IMR-90 (cell line): ENCODE results near the gene COL24A1. TPM values are rescaled to one million over a fixed set of nuclear protein-coding genes. Genes with fewer than 3 reads are reported as not detected.

Experiments
- ATAC-seq: fragments of 200-7000 bp; cut with Tn5 transposase; 2 replicates; pipeline ENCODE4 v1.9.1; 2020; ENCODE audit warnings: low read depth, mild to moderate bottlenecking, moderate library complexity
- BruUV-seq: library from RNA; stranded (reverse); fragments of 400-500 nt; replicated peaks from 2 replicates; lab custom pipeline; 2021; lab: Mats Ljungman, UMichigan
- CTCF ChIA-PET: fragments of 300-600 bp; formaldehyde crosslinking; extraction: SDS; loops from one replicate; lab custom pipeline; 2021; ENCODE audit warnings: antibody characterized with exemption; lab: Yijun Ruan, JAX
- POLR2A ChIA-PET: fragments of 300-600 bp; sonication (Branson Sonifier 250); formaldehyde crosslinking; loops from one replicate; lab custom pipeline; 2022; ENCODE audit warnings: antibody characterized with exemption; ENCODE audit not compliant: unreplicated experiment; lab: Charles Lee
- DNase-seq: peaks from one replicate; pipeline ENCODE4 v3.0.0; 2013
- H2AFZ ChIP-seq: replicated peaks from 2 replicates; pipeline ENCODE3; 2013; ENCODE audit warnings: low read length, mild to moderate bottlenecking; ENCODE audit not compliant: poor library complexity
- H2AK5ac ChIP-seq: 2 replicates; pipeline ENCODE4 v1.6.1; 2013; ENCODE audit warnings: low read depth, low read length, inconsistent platforms
- H2AK9ac ChIP-seq: replicated peaks from 2 replicates; pipeline ENCODE3; 2013; ENCODE audit warnings: mild to moderate bottlenecking, low read depth, low read length, moderate library complexity; ENCODE audit not compliant: poor library complexity
- H2BK120ac ChIP-seq: 2 replicates; pipeline ENCODE4 v1.6.1; 2013; ENCODE audit warnings: low read depth, low read length, inconsistent platforms
- H2BK15ac ChIP-seq: 3 replicates; pipeline ENCODE4 v1.6.1; 2013; ENCODE audit warnings: low read depth, low read length, inconsistent platforms
- H2BK20ac ChIP-seq: 2 replicates; pipeline ENCODE4 v1.6.1; 2013; ENCODE audit warnings: low read depth, mild to moderate bottlenecking, inconsistent platforms, low read length, moderate library complexity
- H2BK5ac ChIP-seq: 2 replicates; pipeline ENCODE4 v1.6.1; 2013; ENCODE audit warnings: mild to moderate bottlenecking, low read depth, low read length, inconsistent platforms; ENCODE audit not compliant: poor library complexity, severe bottlenecking
- H3K14ac ChIP-seq: replicated peaks from 2 replicates; pipeline ENCODE4 v1.6.1; 2013; ENCODE audit warnings: low read depth, low read length, inconsistent platforms
- H3K18ac ChIP-seq: 2 replicates; pipeline ENCODE4 v1.6.1; 2013; ENCODE audit warnings: low read depth, low read length, control low read depth
- H3K23ac ChIP-seq: 2 replicates; pipeline ENCODE4 v1.6.1; 2013; ENCODE audit warnings: low read depth, low read length, inconsistent platforms
- H3K27ac ChIP-seq: 2 replicates; pipeline ENCODE4 v1.5.1; 2013; ENCODE audit warnings: mild to moderate bottlenecking, control low read depth, low read length; ENCODE audit not compliant: insufficient read depth
- H3K27me3 ChIP-seq: 2 replicates; pipeline ENCODE4 v1.6.1; 2013; ENCODE audit warnings: low read length; ENCODE audit not compliant: control insufficient read depth, insufficient read depth
- H3K36me3 ChIP-seq: 2 replicates; pipeline ENCODE4 v1.6.1; 2013; ENCODE audit warnings: low read length, mixed read lengths; ENCODE audit not compliant: control insufficient read depth, insufficient read depth
- H3K4ac ChIP-seq: 2 replicates; pipeline ENCODE4 v1.6.1; 2013; ENCODE audit warnings: low read depth, low read length, inconsistent platforms
- H3K4me1 ChIP-seq: 2 replicates; pipeline ENCODE4 v1.6.1; 2013; ENCODE audit warnings: low read length, mixed read lengths; ENCODE audit not compliant: control insufficient read depth, insufficient read depth
- H3K4me2 ChIP-seq: 2 replicates; pipeline ENCODE4 v1.6.1; 2013; ENCODE audit warnings: low read depth, mild to moderate bottlenecking, control low read depth, low read length, moderate library complexity
- H3K4me3 ChIP-seq: 2 replicates; pipeline ENCODE4 v1.5.1; 2013; ENCODE audit warnings: low read depth, mild to moderate bottlenecking, control low read depth, low read length, moderate library complexity; ENCODE audit not compliant: insufficient read depth
- H3K56ac ChIP-seq: 2 replicates; pipeline ENCODE4 v1.6.1; 2013; ENCODE audit warnings: low read length, inconsistent platforms; ENCODE audit not compliant: insufficient read depth; ENCODE audit errors: extremely low read depth
- H3K79me1 ChIP-seq, 2 experiments: 2 replicates each; pipeline ENCODE4 v1.6.1; 2013; ENCODE audit warnings: low read length in 2 of 2, inconsistent platforms in 1 of 2, low read depth in 1 of 2
- H3K9ac ChIP-seq: 2 replicates; pipeline ENCODE4 v1.6.1; 2013; ENCODE audit warnings: low read depth, low read length, control low read depth
- H3K9me1 ChIP-seq: 2 replicates; pipeline ENCODE4 v1.6.1; 2013; ENCODE audit warnings: low read length, inconsistent platforms; ENCODE audit not compliant: insufficient read depth
- H3K9me3 ChIP-seq: 2 replicates; pipeline ENCODE4 v1.6.1; 2013; ENCODE audit warnings: low read length; ENCODE audit not compliant: control insufficient read depth, insufficient read depth
- H4K20me1 ChIP-seq: 2 replicates; pipeline ENCODE4 v1.6.1; 2013; ENCODE audit warnings: low read length, inconsistent platforms; ENCODE audit not compliant: insufficient read depth
- H4K5ac ChIP-seq: 2 replicates; pipeline ENCODE4 v1.6.1; 2013; ENCODE audit warnings: mild to moderate bottlenecking, low read depth, low read length, control low read depth
- H4K8ac ChIP-seq, 2 experiments: 2 replicates each; pipeline ENCODE4 v1.6.1; 2013; ENCODE audit warnings: low read depth in 2 of 2, low read length in 2 of 2, control low read depth in 1 of 2, inconsistent platforms in 1 of 2
- H4K91ac ChIP-seq: 2 replicates; pipeline ENCODE4 v1.6.1; 2013; ENCODE audit warnings: low read depth, low read length, inconsistent platforms; ENCODE audit not compliant: insufficient read depth
- BHLHE40 ChIP-seq: fragments of 150-350 bp; IDR thresholded peaks from 2 replicates; pipeline ENCODE4 v1.6.1; 2016; ENCODE audit warnings: mild to moderate bottlenecking, low read depth, low read length
- CEBPB ChIP-seq: IDR thresholded peaks from 2 replicates; pipeline ENCODE4 v1.6.1; 2012; ENCODE audit warnings: low read depth, low read length, improper control_type of control experiment
- CHD1 ChIP-seq: IDR thresholded peaks from 2 replicates; pipeline ENCODE4 v1.6.1; 2012; ENCODE audit warnings: low read depth, low read length, improper control_type of control experiment
- FOS ChIP-seq: fragments of 150-350 bp; IDR thresholded peaks from 2 replicates; pipeline ENCODE4 v1.6.1; 2016; ENCODE audit warnings: low read depth, low read length
- MAFK ChIP-seq: IDR thresholded peaks from 2 replicates; pipeline ENCODE4 v1.6.1; 2012; ENCODE audit warnings: low read depth, low read length, improper control_type of control experiment
- MXI1 ChIP-seq: IDR thresholded peaks from 2 replicates; pipeline ENCODE4 v1.6.1; 2012; ENCODE audit warnings: low read depth, mild to moderate bottlenecking, low read length, moderate library complexity, borderline replicate concordance
- NFE2L2 ChIP-seq: fragments of 150-350 bp; IDR thresholded peaks from 2 replicates; pipeline ENCODE4 v1.6.1; 2016; ENCODE audit warnings: low read depth, mild to moderate bottlenecking, low read length
- RAD21 ChIP-seq: IDR thresholded peaks from 2 replicates; pipeline ENCODE4 v1.6.1; 2012; ENCODE audit warnings: low read length, improper control_type of control experiment
- RCOR1 ChIP-seq: IDR thresholded peaks from 2 replicates; pipeline ENCODE4 v1.6.1; 2012; ENCODE audit warnings: mild to moderate bottlenecking, low read length, improper control_type of control experiment; ENCODE audit not compliant: insufficient replicate concordance
- SMC3 ChIP-seq: fragments of 150-350 bp; IDR thresholded peaks from 2 replicates; pipeline ENCODE4 v1.6.1; 2016; ENCODE audit warnings: low read depth, mild to moderate bottlenecking, antibody characterized with exemption, low read length, moderate library complexity
- WGBS, 2 experiments: methylation state at CpG; one replicate each; pipeline versions ENCODE4 v1.1.5 to v1.1.7; 2013; ENCODE audit warnings: missing lambda C conversion rate in 2 of 2; ENCODE audit not compliant: insufficient read length in 1 of 2; ENCODE audit errors: extremely low coverage in 2 of 2; 5-methylcytosine and 5-hydroxymethylcytosine counted together
- dilution Hi-C: fragments of 300-500 bp; cut with HindIII; formaldehyde crosslinking; loops from one replicate; pipeline ENCODE4 v1.14.3; 2018; ENCODE audit warnings: low sequenced_read_pairs; ENCODE audit not compliant: unreplicated experiment
- in situ Hi-C: fragments of 300-500 bp; cut with MboI; formaldehyde crosslinking; loops from 3 replicates; pipeline ENCODE4 v1.14.3; 2019; ENCODE audit warnings: low sequenced_read_pairs, inconsistent platforms, mixed read lengths
- intact Hi-C: fragments of 100-400 bp; cut with micrococcal nuclease; formaldehyde crosslinking; loops from 2 replicates; pipeline ENCODE4 v1.10.0; 2022
- polyA plus RNA-seq, 3 experiments: library from polyadenylated mRNA; depleted of rRNA; stranded (reverse); fragments of >200 nt; gene quantifications; 2 replicates each; pipeline ENCODE4 v1.2.3, GENCODE V29; 2012; ENCODE audit warnings: low replicate concordance in 1 of 3
- total RNA-seq: library from RNA; depleted of rRNA; stranded (reverse); fragments of >200 nt; gene quantifications from 2 replicates; pipeline ENCODE4 v1.2.3, GENCODE V29; 2012
- TF ChIP-seq, protein P1 (sequence below): fragments of 150-350 bp; IDR thresholded peaks from 2 replicates; pipeline ENCODE4 v1.6.1; 2017; ENCODE audit warnings: mild to moderate bottlenecking, antibody characterized with exemption, low read length, low read depth
- TF ChIP-seq, protein P2 (sequence below): conservative IDR thresholded peaks from 2 replicates; pipeline ENCODE4 v1.5.1; 2012; ENCODE audit warnings: mild to moderate bottlenecking, low read depth, low read length, improper control_type of control experiment
- TF ChIP-seq, protein P3 (sequence below): fragments of 150-350 bp; IDR thresholded peaks from 2 replicates; pipeline ENCODE4 v1.6.1; 2016; ENCODE audit warnings: low read depth, mild to moderate bottlenecking, low read length, moderate library complexity, borderline replicate concordance

The COL24A1 gene
- total and polyA plus RNA-seq, 2 of the 4 experiments (the other 2 are of a cell fraction), result 1.4 to 2.2 TPM

DNA sequence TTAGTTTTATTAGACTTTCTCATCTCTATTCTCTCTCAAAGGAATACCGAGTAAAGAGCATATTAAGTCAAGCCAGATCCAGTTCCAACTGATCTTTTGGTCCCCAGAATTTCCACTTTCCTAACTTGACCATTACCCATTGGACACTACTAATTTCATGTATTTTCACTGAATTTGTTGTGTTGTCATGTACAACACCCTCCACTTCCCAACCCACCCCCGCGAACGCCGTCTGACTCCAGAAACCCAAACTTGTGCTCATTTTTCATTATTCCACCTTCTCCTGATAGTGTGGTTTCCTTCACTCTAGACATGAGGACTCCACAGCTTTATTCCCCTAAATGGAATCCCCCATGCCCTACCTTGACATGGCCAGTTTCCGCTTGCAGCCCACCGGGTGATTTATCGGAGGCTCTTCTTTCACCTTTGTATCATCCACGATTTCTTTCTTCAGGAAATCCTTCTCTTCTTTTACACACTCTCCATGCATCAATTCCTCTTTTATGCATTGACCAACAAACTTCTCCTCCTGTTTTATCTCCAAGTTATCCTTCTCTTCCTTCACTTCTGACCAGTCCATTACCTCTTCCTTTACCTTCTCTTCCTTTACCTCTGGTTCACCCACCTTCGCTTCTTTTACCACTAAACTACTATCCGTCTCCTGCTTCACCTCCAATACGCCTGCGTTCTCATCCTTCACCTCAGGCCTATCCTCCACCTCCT, 449.1 kb downstream of the COL24A1 start:
- POLR2A ChIA-PET, result no interaction called here
- CTCF ChIA-PET, result interaction anchor here (0.5 to 0.9 kb wide), 2 partner anchors 7 to 648 kb away, joined by 3 to 5 read pairs; no protein-coding TSS in a partner anchor
- no peak for TF ChIP-seq CHD1
- no peak for TF ChIP-seq NFE2L2
- no peak for TF ChIP-seq RAD21
- no peak for TF ChIP-seq MXI1
- TF ChIP-seq SMC3, result no peak
- no peak for TF ChIP-seq MAFK
- TF ChIP-seq, protein P1, sequence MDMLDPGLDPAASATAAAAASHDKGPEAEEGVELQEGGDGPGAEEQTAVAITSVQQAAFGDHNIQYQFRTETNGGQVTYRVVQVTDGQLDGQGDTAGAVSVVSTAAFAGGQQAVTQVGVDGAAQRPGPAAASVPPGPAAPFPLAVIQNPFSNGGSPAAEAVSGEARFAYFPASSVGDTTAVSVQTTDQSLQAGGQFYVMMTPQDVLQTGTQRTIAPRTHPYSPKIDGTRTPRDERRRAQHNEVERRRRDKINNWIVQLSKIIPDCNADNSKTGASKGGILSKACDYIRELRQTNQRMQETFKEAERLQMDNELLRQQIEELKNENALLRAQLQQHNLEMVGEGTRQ, result no peak
- TF ChIP-seq, protein P2, sequence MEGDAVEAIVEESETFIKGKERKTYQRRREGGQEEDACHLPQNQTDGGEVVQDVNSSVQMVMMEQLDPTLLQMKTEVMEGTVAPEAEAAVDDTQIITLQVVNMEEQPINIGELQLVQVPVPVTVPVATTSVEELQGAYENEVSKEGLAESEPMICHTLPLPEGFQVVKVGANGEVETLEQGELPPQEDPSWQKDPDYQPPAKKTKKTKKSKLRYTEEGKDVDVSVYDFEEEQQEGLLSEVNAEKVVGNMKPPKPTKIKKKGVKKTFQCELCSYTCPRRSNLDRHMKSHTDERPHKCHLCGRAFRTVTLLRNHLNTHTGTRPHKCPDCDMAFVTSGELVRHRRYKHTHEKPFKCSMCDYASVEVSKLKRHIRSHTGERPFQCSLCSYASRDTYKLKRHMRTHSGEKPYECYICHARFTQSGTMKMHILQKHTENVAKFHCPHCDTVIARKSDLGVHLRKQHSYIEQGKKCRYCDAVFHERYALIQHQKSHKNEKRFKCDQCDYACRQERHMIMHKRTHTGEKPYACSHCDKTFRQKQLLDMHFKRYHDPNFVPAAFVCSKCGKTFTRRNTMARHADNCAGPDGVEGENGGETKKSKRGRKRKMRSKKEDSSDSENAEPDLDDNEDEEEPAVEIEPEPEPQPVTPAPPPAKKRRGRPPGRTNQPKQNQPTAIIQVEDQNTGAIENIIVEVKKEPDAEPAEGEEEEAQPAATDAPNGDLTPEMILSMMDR, result no peak
- TF ChIP-seq, protein P3, sequence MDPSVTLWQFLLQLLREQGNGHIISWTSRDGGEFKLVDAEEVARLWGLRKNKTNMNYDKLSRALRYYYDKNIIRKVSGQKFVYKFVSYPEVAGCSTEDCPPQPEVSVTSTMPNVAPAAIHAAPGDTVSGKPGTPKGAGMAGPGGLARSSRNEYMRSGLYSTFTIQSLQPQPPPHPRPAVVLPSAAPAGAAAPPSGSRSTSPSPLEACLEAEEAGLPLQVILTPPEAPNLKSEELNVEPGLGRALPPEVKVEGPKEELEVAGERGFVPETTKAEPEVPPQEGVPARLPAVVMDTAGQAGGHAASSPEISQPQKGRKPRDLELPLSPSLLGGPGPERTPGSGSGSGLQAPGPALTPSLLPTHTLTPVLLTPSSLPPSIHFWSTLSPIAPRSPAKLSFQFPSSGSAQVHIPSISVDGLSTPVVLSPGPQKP, result no peak
- no peak for TF ChIP-seq CEBPB
- no peak for TF ChIP-seq BHLHE40
- TF ChIP-seq FOS, result no peak
- no peak for TF ChIP-seq RCOR1

More for the DNA sequence above, 449.1 kb downstream of the COL24A1 start:
- Histone ChIP-seq H3K4ac (peak overlapping the region; percentile 94), H3K4me1 (peaks cover 3% of the 10 kb centered on the region; the same call in 1 of the 2 replicates), H3K4me2 (peak overlapping the region; percentile 87), H3K9me3 (no peaks in the 10 kb centered on the region), H2AK5ac (peak overlapping the region; percentile 84), H4K91ac (peak overlapping the region; percentile 74; the same call in 1 of the 2 replicates), H3K14ac (peak overlapping the region; percentile 91), H2BK15ac (peak overlapping the region; percentile 20), H2BK20ac (no peak overlapping the region; the same call in 1 of the 2 replicates), H3K18ac (peak overlapping the region; percentile 84), H4K8ac (peak overlapping the region; percentile 87 to 98), H2BK120ac (peak overlapping the region; percentile 42), H3K9me1 (no peaks in the 10 kb centered on the region), H3K27me3 (no peaks in the 10 kb centered on the region), H4K5ac (peak overlapping the region; percentile 95), H3K27ac (peak overlapping the region; percentile 73), H3K9ac (peak overlapping the region; percentile 73), H2AK9ac (peak overlapping the region; percentile 93), H3K23ac (peak overlapping the region; percentile 90), H3K36me3 (peaks cover 5% of the 10 kb centered on the region; the same call in 1 of the 2 replicates), H3K56ac (peak overlapping the region; percentile 93), H2AFZ (peak overlapping the region; percentile 99), H3K79me1 (peaks cover 23 to 39% of the 10 kb centered on the region in 2 experiments), H4K20me1 (no peaks in the 10 kb centered on the region), H3K4me3 (peak overlapping the region; percentile 90), H2BK5ac (peak overlapping the region; percentile 76)
- BruUV-seq, result no TSS peak
- intact Hi-C loops, result loop anchor here (5.0 to 10.0 kb wide), 4 partner anchors 310 to 647 kb away; partner anchors contain the start of gene COL24A1
- DNase-seq, result no peak
- dilution Hi-C loops, result no loop called here
- in situ Hi-C loops, result loop anchor here (25.0 kb wide), 2 partner anchors 180 to 1005 kb away; partner anchors contain the start of gene SH3GLB1
- WGBS, 2 experiments, result 6% methylated on average over 12 of the region's 13 CpGs; no CpG with 5 or more reads in 1 of the 2 experiments
- no peak for ATAC-seq
